Kidney (tissue), 14 donors: ENCODE measurements around the gene ADCY2. TPM values are rescaled to one million over a fixed set of nuclear protein-coding genes. Genes with fewer than 3 reads are reported as not detected.

Experiments used
- DNase-seq, 5 donors: peaks; one replicate each; pipeline ENCODE4 v3.0.0-alpha.2; 2013 to 2020
- FAIRE-seq: peaks from 2 replicates; lab custom pipeline; 2012; peaks lifted over from hg19 to GRCh38; lab: Jason Lieb, UNC
- H3K27ac ChIP-seq, 2 donors: one replicate each; pipeline ENCODE4 v1.7.0; 2013; ENCODE audit warnings: low read depth in 2 of 2, low read length in 2 of 2, inconsistent platforms in 1 of 2
- H3K27me3 ChIP-seq: one replicate; pipeline ENCODE4 v1.7.1; 2013; ENCODE audit warnings: low read length, inconsistent platforms; ENCODE audit not compliant: control insufficient read depth, insufficient read depth
- H3K36me3 ChIP-seq, 3 donors: one replicate each; pipeline versions ENCODE4 v1.7.0 to v1.7.1; 2013; ENCODE audit warnings: low read length in 3 of 3, control low read depth in 1 of 3, inconsistent platforms in 1 of 3; ENCODE audit not compliant: insufficient read depth in 3 of 3, control insufficient read depth in 2 of 3
- H3K4me1 ChIP-seq, 3 donors: one replicate each; pipeline versions ENCODE4 v1.7.0 to v1.7.1; 2013; ENCODE audit warnings: low read length in 3 of 3, inconsistent platforms in 1 of 3, low read depth in 1 of 3; ENCODE audit not compliant: control insufficient read depth in 2 of 3, insufficient read depth in 2 of 3
- H3K4me3 ChIP-seq, 3 donors: one replicate each; pipeline versions ENCODE4 v1.7.0 to v1.8.1; 2013; ENCODE audit warnings: low read length in 3 of 3, control low read depth in 1 of 3, inconsistent platforms in 1 of 3
- H3K9ac ChIP-seq, 3 donors: one replicate each; pipeline versions ENCODE4 v1.7.0 to v1.7.1; 2013; ENCODE audit warnings: low read length in 3 of 3, control low read depth in 1 of 3, inconsistent platforms in 1 of 3
- H3K9me3 ChIP-seq, 3 donors: one replicate each; pipeline versions ENCODE4 v1.7.0 to v1.7.1; 2013; ENCODE audit warnings: low read length in 3 of 3, control low read depth in 1 of 3, inconsistent platforms in 1 of 3; ENCODE audit not compliant: control insufficient read depth in 2 of 3, insufficient read depth in 1 of 3
- intact Hi-C: fragments of 100-400 bp; cut with DNase I; formaldehyde crosslinking; loops from one replicate; pipeline ENCODE4 v1.11.1; 2022
- polyA plus RNA-seq: library from polyadenylated mRNA; stranded (reverse); fragments of 350-450 nt; fragmentation: Illumina TruSeq; extraction: RNeasy Lipid Tissue Mini Kit (QIAGEN cat#74804); gene quantifications from one replicate; pipeline ENCODE4 v1.2.3, GENCODE V29; 2014; ENCODE audit warnings: low read depth, low replicate concordance; ENCODE audit not compliant: insufficient read depth
- total RNA-seq: library from RNA; stranded (reverse); fragmentation: NEBNext Ultra II Directional; extraction: Animal tissue kit (Norgen Biotek cat#: 25700); gene quantifications from one replicate; pipeline ENCODE4 v1.2.1, GENCODE V29; 2021
- TF ChIP-seq, protein P1 (sequence below): IDR thresholded peaks from 3 replicates; pipeline ENCODE4 v1.5.1; 2012; ENCODE audit warnings: mild to moderate bottlenecking, moderate library complexity, borderline replicate concordance; ENCODE audit not compliant: insufficient read depth; ENCODE audit errors: extremely low read depth
- donor health status: control.
- donor health status: control.
- donor health status: control.
- donor health status: control.
- donor health status: control.
- donor health status: DM: yes; HTN: yes; CAD: no.
- donor health status: Normal renal cell carcinoma (clear cell type).

ADCY2 gene
- total and polyA plus RNA-seq, 2 donors from 2014 or later: 0.17 to 2.2 TPM

DNA sequence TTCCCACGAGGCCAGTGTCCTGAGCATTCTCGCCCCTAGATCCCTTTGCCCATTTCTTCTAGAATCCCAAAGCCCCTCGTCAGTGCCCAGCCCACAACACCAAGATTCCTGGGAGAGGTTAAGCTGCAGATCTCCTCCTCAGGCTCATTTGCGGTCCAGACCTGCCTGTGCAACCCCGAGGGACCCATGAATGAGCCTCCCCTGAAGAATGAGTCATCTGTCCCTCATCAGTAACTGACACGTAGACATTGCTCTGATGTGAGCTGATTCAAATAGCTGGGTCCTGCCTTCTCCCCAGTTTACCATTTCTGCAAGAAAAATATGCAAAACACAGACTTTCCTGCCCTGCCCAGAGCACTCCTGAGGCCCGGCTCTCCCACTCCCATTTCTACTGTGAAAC, 92.8 kb downstream of the ADCY2 start:
- no peak overlapping the region for H3K9ac ChIP-seq
- intact Hi-C loops: no loop called here
- no peak for DNase-seq
- H3K4me3 ChIP-seq: no peak overlapping the region
- H3K4me1 ChIP-seq: no peaks in the 10 kb centered on the region
- FAIRE-seq: no peak
- TF ChIP-seq, protein P1, sequence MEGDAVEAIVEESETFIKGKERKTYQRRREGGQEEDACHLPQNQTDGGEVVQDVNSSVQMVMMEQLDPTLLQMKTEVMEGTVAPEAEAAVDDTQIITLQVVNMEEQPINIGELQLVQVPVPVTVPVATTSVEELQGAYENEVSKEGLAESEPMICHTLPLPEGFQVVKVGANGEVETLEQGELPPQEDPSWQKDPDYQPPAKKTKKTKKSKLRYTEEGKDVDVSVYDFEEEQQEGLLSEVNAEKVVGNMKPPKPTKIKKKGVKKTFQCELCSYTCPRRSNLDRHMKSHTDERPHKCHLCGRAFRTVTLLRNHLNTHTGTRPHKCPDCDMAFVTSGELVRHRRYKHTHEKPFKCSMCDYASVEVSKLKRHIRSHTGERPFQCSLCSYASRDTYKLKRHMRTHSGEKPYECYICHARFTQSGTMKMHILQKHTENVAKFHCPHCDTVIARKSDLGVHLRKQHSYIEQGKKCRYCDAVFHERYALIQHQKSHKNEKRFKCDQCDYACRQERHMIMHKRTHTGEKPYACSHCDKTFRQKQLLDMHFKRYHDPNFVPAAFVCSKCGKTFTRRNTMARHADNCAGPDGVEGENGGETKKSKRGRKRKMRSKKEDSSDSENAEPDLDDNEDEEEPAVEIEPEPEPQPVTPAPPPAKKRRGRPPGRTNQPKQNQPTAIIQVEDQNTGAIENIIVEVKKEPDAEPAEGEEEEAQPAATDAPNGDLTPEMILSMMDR: no peak
- no peaks in the 10 kb centered on the region for H3K9me3 ChIP-seq
- H3K36me3 ChIP-seq: no peaks in the 10 kb centered on the region
- H3K27me3 ChIP-seq: no peaks in the 10 kb centered on the region
- H3K27ac ChIP-seq: no peak overlapping the region

DNA sequence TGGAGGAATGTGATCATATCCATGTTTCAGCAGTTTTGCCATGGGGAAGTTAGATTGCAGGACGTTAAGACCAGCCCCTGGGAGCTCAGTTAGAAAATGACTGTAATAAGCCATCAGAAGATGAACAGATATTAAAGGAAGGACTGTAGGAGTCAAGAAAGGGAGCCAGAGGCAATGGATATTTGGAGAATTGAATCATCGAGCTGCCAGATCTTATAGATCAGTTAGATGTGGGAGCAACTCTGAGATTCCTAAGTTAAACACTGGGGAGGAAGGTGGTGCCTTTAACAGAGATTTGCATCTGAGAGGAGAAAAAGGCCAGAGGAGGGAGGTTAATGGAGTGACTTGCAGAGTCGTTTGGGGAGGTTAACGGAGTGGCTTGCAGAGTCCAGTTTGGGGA, 96.4 kb downstream of the ADCY2 start:
- intact Hi-C loops: no loop called here
- DNase-seq (no peak), FAIRE-seq (no peak)
- Histone ChIP-seq H3K36me3 (no peaks in the 10 kb centered on the region), H3K27ac (no peak overlapping the region), H3K4me3 (no peak overlapping the region), H3K9ac (no peak overlapping the region), H3K4me1 (no peaks in the 10 kb centered on the region), H3K9me3 (no peaks in the 10 kb centered on the region), H3K27me3 (no peaks in the 10 kb centered on the region)
- TF ChIP-seq, protein P1: no peak

DNA sequence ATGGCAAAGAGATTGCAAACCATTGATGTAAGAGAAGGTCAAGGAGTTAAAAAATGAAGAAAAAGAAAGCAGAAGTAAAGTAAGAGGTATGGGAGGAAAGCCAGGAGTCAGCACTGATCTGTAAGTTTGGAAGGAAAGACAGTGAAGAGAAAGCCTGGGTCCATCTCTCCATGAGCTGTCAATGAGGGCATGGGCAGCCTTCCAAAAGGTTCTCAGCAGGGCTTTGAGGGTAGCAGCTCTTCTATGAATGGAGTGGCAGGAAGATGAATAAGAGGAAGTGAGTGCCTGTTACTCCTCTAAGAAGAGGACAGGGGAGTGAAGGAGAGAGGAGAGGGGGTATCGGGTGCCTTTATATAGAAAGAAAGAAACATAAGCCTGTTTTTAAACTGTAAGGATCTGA, 97.1 kb downstream of the ADCY2 start:
- TF ChIP-seq, protein P1: no peak
- FAIRE-seq (no peak), DNase-seq (no peak)
- intact Hi-C loops: no loop called here
- Histone ChIP-seq H3K4me1 (no peaks in the 10 kb centered on the region), H3K9ac (no peak overlapping the region), H3K27ac (no peak overlapping the region), H3K9me3 (no peaks in the 10 kb centered on the region), H3K36me3 (no peaks in the 10 kb centered on the region), H3K4me3 (no peak overlapping the region), H3K27me3 (no peaks in the 10 kb centered on the region)

DNA sequence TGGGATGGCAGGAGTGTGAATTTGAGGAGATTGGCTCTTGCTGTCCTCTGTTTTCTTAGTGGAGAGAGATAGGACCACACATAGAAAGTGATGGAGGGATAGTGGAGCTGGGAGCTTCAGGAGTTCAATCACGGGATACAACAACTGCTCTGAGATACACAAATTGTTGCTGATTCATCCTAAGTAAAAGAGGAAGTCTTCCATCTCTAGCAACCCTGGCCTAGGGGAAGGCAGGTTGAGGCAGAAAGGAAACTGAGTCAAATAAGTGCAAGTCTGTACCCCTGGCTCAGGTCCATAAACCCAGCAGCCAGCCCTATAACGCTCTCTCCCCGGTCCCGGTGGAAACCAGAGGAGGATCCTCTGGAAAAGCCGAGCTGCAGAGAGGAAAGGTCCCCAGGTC, 97.7 kb downstream of the ADCY2 start:
- DNase-seq: no peak

More for the DNA sequence above, 97.7 kb downstream of the ADCY2 start:
- H3K4me1 ChIP-seq: no peaks in the 10 kb centered on the region
- no peak overlapping the region for H3K9ac ChIP-seq
- no peaks in the 10 kb centered on the region for H3K27me3 ChIP-seq
- H3K4me3 ChIP-seq: no peak overlapping the region
- intact Hi-C loops: no loop called here
- H3K9me3 ChIP-seq: no peaks in the 10 kb centered on the region
- no peak for FAIRE-seq
- TF ChIP-seq, protein P1: no peak
- H3K36me3 ChIP-seq: no peaks in the 10 kb centered on the region
- H3K27ac ChIP-seq: no peak overlapping the region
